ENCODE data around the gene PTPRE.

- no peak for TF ChIP-seq CTCF (IDR thresholded peaks at IDR 0.05; ENCODE audit: low read depth, low read length)
- TF ChIP-seq EZH2phosphoT487 (IDR thresholded peaks at IDR 0.05; ENCODE audit: low read depth): no peak
Measured at GRCh38 chr10:128008521-128009250, 101.8 kb downstream of the PTPRE start.
